Fibroblast of pulmonary artery (primary cell): ENCODE data around the gene LMAN2.
"Not testable (repeated sequence)": the region's sequence is repeated elsewhere in the genome, so short reads cannot be mapped to it uniquely, and the experiment has no call there.

Experiments
- DNase-seq: peaks from one replicate; pipeline ENCODE4 v3.0.0-alpha.2; 2010; ENCODE audit warnings: low read depth
- H3K4me3 ChIP-seq: replicated peaks from 2 replicates; pipeline ENCODE4 v1.5.1; 2011; ENCODE audit warnings: low read depth, mild to moderate bottlenecking, control low read depth, low read length, moderate library complexity
- CTCF ChIP-seq: IDR thresholded peaks from 2 replicates; pipeline ENCODE4 v1.5.1; 2011; ENCODE audit warnings: mild to moderate bottlenecking, control low read depth, low read length, inconsistent platforms; ENCODE audit errors: missing control alignments

LMAN2 gene

GRCh38 chr5:177362610-177363507 lies 11.4 kb upstream of the LMAN2 start:
- no peak for TF ChIP-seq CTCF
- peak overlapping the region; percentile 44 for H3K4me3 ChIP-seq
- DNase-seq = peak; percentile 40

GRCh38 chr5:177362292-177362609 lies 10.8 kb upstream of the LMAN2 start:
- H3K4me3 ChIP-seq = no peak overlapping the region
- no peak for TF ChIP-seq CTCF
- no peak for DNase-seq

GRCh38 chr5:177361418-177362291 lies 10.2 kb upstream of the LMAN2 start:
- TF ChIP-seq CTCF = no peak
- no peak for DNase-seq
- H3K4me3 ChIP-seq = no peak overlapping the region

GRCh38 chr5:177360740-177361139 lies 9.3 kb upstream of the LMAN2 start:
- H3K4me3 ChIP-seq, DNase-seq: not testable (repeated sequence)

GRCh38 chr5:177359860-177360259 lies 8.4 kb upstream of the LMAN2 start:
- TF ChIP-seq CTCF = no peak
- DNase-seq = no peak
- H3K4me3 ChIP-seq = no peak overlapping the region

GRCh38 chr5:177359451-177359851 lies 8.0 kb upstream of the LMAN2 start:
- DNase-seq = no peak
- no peak overlapping the region for H3K4me3 ChIP-seq
- TF ChIP-seq CTCF = no peak

- no peak for DNase-seq
- TF ChIP-seq CTCF = no peak
- H3K4me3 ChIP-seq = no peak overlapping the region
These were observed 6.9 kb upstream of the LMAN2 start for GRCh38 chr5:177358370-177358819.
